Brain microvascular endothelial cell (primary cell): Measurements from ENCODE around the gene KRTAP12-1.

Experiments used
- DNase-seq: peaks from one replicate; pipeline ENCODE4 v3.0.0-alpha.2; 2020
- H3K27ac ChIP-seq: fragments of 250-450 bp; sonication (Bioruptor Pico); 2 replicates; pipeline ENCODE4 v1.5.1; 2020; ENCODE audit warnings: mild to moderate bottlenecking, moderate library complexity
- H3K27me3 ChIP-seq: fragments of 250-450 bp; sonication (Bioruptor Pico); replicated peaks from 2 replicates; pipeline ENCODE4 v1.5.1; 2020; ENCODE audit warnings: mild to moderate bottlenecking
- H3K36me3 ChIP-seq: fragments of 250-450 bp; sonication (Bioruptor Pico); replicated peaks from 2 replicates; pipeline ENCODE4 v1.5.1; 2020; ENCODE audit warnings: mild to moderate bottlenecking
- H3K4me3 ChIP-seq: 2 replicates; pipeline ENCODE4 v1.5.1; 2011; ENCODE audit warnings: low read depth, mild to moderate bottlenecking, control low read depth, low read length, moderate library complexity
- CTCF ChIP-seq: IDR thresholded peaks from 2 replicates; pipeline ENCODE4 v1.5.1; 2011; ENCODE audit warnings: low read depth, mild to moderate bottlenecking, moderate library complexity, low read length, control low read depth, inconsistent platforms; ENCODE audit errors: missing control alignments
- in situ Hi-C: cut with HindIII; loops from 2 replicates; pipeline ENCODE4 v1.10.0; 2017; ENCODE audit warnings: low sequenced_read_pairs, low pct_ligation_motif_present

KRTAP12-1 gene

GRCh38 chr21:44708213-44708865 is 26.4 kb upstream of the KRTAP12-1 start:
- DNase-seq = no peak
- no peak overlapping the region for H3K27ac ChIP-seq
- no peak for TF ChIP-seq CTCF
- H3K4me3 ChIP-seq = no peak overlapping the region
- in situ Hi-C loops = no loop called here
- no peaks in the 10 kb centered on the region for H3K36me3 ChIP-seq
- peaks cover 88% of the 10 kb centered on the region for H3K27me3 ChIP-seq

- no peak for DNase-seq
- H3K4me3 ChIP-seq = no peak overlapping the region
- TF ChIP-seq CTCF = no peak
- peaks cover 85% of the 10 kb centered on the region for H3K27me3 ChIP-seq
- in situ Hi-C loops = no loop called here
- no peak overlapping the region for H3K27ac ChIP-seq
- H3K36me3 ChIP-seq = no peaks in the 10 kb centered on the region
Measured at GRCh38 chr21:44706706-44707581, 25.0 kb upstream of the KRTAP12-1 start.

- Histone ChIP-seq H3K4me3 (no peak overlapping the region), H3K27ac (no peak overlapping the region), H3K27me3 (peaks cover 84% of the 10 kb centered on the region), H3K36me3 (no peaks in the 10 kb centered on the region)
- no peak for TF ChIP-seq CTCF
- in situ Hi-C loops = no loop called here
- DNase-seq = no peak
Measured at GRCh38 chr21:44706026-44706705, 24.2 kb upstream of the KRTAP12-1 start.

- TF ChIP-seq CTCF = no peak
- no peak overlapping the region for H3K4me3 ChIP-seq
- in situ Hi-C loops = no loop called here
- peaks cover 86% of the 10 kb centered on the region for H3K27me3 ChIP-seq
- DNase-seq = no peak
- no peak overlapping the region for H3K27ac ChIP-seq
- H3K36me3 ChIP-seq = no peaks in the 10 kb centered on the region
Measured at GRCh38 chr21:44704636-44705001, 22.7 kb upstream of the KRTAP12-1 start.

- H3K27ac ChIP-seq = no peak overlapping the region
- no peak for DNase-seq
- in situ Hi-C loops = no loop called here
- no peak for TF ChIP-seq CTCF
- H3K36me3 ChIP-seq = no peaks in the 10 kb centered on the region
- peaks cover 83% of the 10 kb centered on the region for H3K27me3 ChIP-seq
- no peak overlapping the region for H3K4me3 ChIP-seq
Measured at GRCh38 chr21:44703731-44704635, 22.0 kb upstream of the KRTAP12-1 start.
